HG03095 (cell line): ENCODE measurements around the gene PDE4D.
"Not testable (repeated sequence)": the region's sequence is repeated elsewhere in the genome, so short reads cannot be mapped to it uniquely, and the experiment has no call there.

Experiments
- ATAC-seq: cut with Tn5 transposase; IDR thresholded peaks from one replicate; pipeline ENCODE4 v1.9.1; 2021; ENCODE audit warnings: moderate library complexity; ENCODE audit not compliant: unreplicated experiment

The PDE4D gene

GRCh38 chr5:59066367-59067163, 827.0 kb downstream of the PDE4D start:
- no peak for ATAC-seq

- no peak for ATAC-seq
These were observed 828.0 kb downstream of the PDE4D start for GRCh38 chr5:59065554-59065953.

- no peak for ATAC-seq
These were observed 829.2 kb downstream of the PDE4D start for GRCh38 chr5:59064293-59064692.

GRCh38 chr5:59062986-59063683, 830.4 kb downstream of the PDE4D start:
- ATAC-seq, result no peak

GRCh38 chr5:59061377-59061776, 832.1 kb downstream of the PDE4D start:
- no peak for ATAC-seq

- no peak for ATAC-seq
These were observed 834.4 kb downstream of the PDE4D start for GRCh38 chr5:59058969-59059687.

GRCh38 chr5:59058237-59058636, 835.3 kb downstream of the PDE4D start:
- ATAC-seq, result no peak

GRCh38 chr5:59056599-59056998, 836.9 kb downstream of the PDE4D start:
- not testable (repeated sequence) for ATAC-seq

GRCh38 chr5:59055745-59056448, 837.6 kb downstream of the PDE4D start:
- no peak for ATAC-seq

GRCh38 chr5:59054963-59055528, 838.5 kb downstream of the PDE4D start:
- ATAC-seq, result no peak

GRCh38 chr5:59051951-59052350, 841.6 kb downstream of the PDE4D start:
- ATAC-seq, result no peak

- ATAC-seq, result no peak
These were observed 844.4 kb downstream of the PDE4D start for GRCh38 chr5:59049095-59049494.

GRCh38 chr5:59042201-59043055, 851.1 kb downstream of the PDE4D start:
- ATAC-seq, result no peak

GRCh38 chr5:59041355-59041754, 852.2 kb downstream of the PDE4D start:
- ATAC-seq, result no peak

- ATAC-seq, result no peak
These were observed 852.7 kb downstream of the PDE4D start for GRCh38 chr5:59040804-59041201.

- ATAC-seq, result no peak
These were observed 853.3 kb downstream of the PDE4D start for GRCh38 chr5:59040024-59040803.

- ATAC-seq, result peak; percentile 72
These were observed 854.1 kb downstream of the PDE4D start for GRCh38 chr5:59039296-59040023.

- peak; percentile 47 for ATAC-seq
These were observed 854.7 kb downstream of the PDE4D start for GRCh38 chr5:59038798-59039295.
